HepG2 (cell line): Measurements from ENCODE around the gene FBXW2. TPM values are rescaled to one million over a fixed set of nuclear protein-coding genes. Genes with fewer than 3 reads are reported as not detected.

Experiments used
- ATAC-seq: fragments of 200-7000 bp; cut with Tn5 transposase; 3 replicates; pipeline ENCODE4 v1.9.1; 2020; ENCODE audit warnings: mild to moderate bottlenecking, moderate library complexity
- BruUV-seq: library from RNA; stranded (reverse); fragments of 400-500 nt; replicated peaks from 2 replicates; lab custom pipeline; 2021; lab: Mats Ljungman, UMichigan
- CTCF ChIA-PET: fragments of 300-600 bp; formaldehyde crosslinking; extraction: SDS; loops from one replicate; lab custom pipeline; 2021; ENCODE audit warnings: low total read pairs, inconsistent platforms, low intra/inter-chr PET ratio; lab: Yijun Ruan, JAX
- POLR2A ChIA-PET: fragments of 350-600 bp; sonication (Branson Sonifier 250); formaldehyde crosslinking; loops from one replicate; lab custom pipeline; 2020; ENCODE audit warnings: antibody characterized with exemption, inconsistent platforms; lab: Yijun Ruan, JAX
- DNase-seq: peaks from one replicate; pipeline ENCODE4 v3.0.0-alpha.2; 2015; ENCODE audit warnings: low spot score
- FAIRE-seq: peaks from 3 replicates; lab custom pipeline; 2011; peaks lifted over from hg19 to GRCh38; lab: Jason Lieb, UNC
- H2AFZ ChIP-seq: one replicate; pipeline ENCODE4 v1.6.1; 2011; ENCODE audit warnings: low read length, inconsistent platforms
- H3K27ac ChIP-seq: fragments of 300-600 bp; 3 replicates; pipeline ENCODE4 v1.8.0; 2011; ENCODE audit warnings: mixed run types, mild to moderate bottlenecking, mixed read lengths, low read length, inconsistent platforms; ENCODE audit not compliant: insufficient read depth; ENCODE audit errors: extremely low read length
- H3K27me3 ChIP-seq, 2 experiments: fragments of 200-600 bp in 1 of 2; 2 replicates in 1 of 2; 3 replicates in 1 of 2; pipeline versions ENCODE4 v1.6.0 to v1.8.0; 2011; ENCODE audit warnings: low read length in 2 of 2, mild to moderate bottlenecking in 2 of 2, moderate library complexity in 2 of 2, inconsistent platforms in 1 of 2; ENCODE audit not compliant: insufficient read depth in 2 of 2, control insufficient read depth in 1 of 2
- H3K36me3 ChIP-seq, 2 experiments: fragments of 200-600 bp in 1 of 2; replicated peaks in 1 of 2; 2 replicates in 1 of 2; 3 replicates in 1 of 2; pipeline versions ENCODE4 v1.5.1 to v1.8.0; 2011; ENCODE audit warnings: low read length in 2 of 2, inconsistent platforms in 1 of 2; ENCODE audit not compliant: insufficient read depth in 2 of 2, control insufficient read depth in 1 of 2
- H3K4me1 ChIP-seq: 2 replicates; pipeline ENCODE4 v1.5.1; 2012; ENCODE audit warnings: low read length, inconsistent platforms; ENCODE audit not compliant: insufficient read depth
- H3K4me2 ChIP-seq: 2 replicates; pipeline ENCODE4 v1.6.0; 2011; ENCODE audit warnings: low read depth, low read length, inconsistent platforms
- H3K4me3 ChIP-seq, 3 experiments: fragments of 200-600 bp in 1 of 3; sonication (generic), shearing (Covaris generic) in 1 of 3; replicated peaks in 1 of 3; 2 replicates each; pipeline ENCODE4 v1.5.1; 2011 to 2016; ENCODE audit warnings: low read length in 3 of 3, inconsistent platforms in 2 of 3, low read depth in 2 of 3, mild to moderate bottlenecking in 2 of 3, control low read depth in 1 of 3, mixed read lengths in 1 of 3; ENCODE audit not compliant: insufficient read depth in 1 of 3
- H3K79me2 ChIP-seq: one replicate; pipeline ENCODE4 v1.6.1; 2011; ENCODE audit warnings: low read length, inconsistent platforms; ENCODE audit not compliant: insufficient read depth
- H3K9ac ChIP-seq: 2 replicates; pipeline ENCODE4 v1.6.0; 2011; ENCODE audit warnings: mild to moderate bottlenecking, low read depth, low read length, inconsistent platforms; ENCODE audit not compliant: insufficient read depth
- H3K9me3 ChIP-seq: 2 replicates; pipeline ENCODE4 v1.5.1; 2012; ENCODE audit warnings: mild to moderate bottlenecking, low read length
- H4K20me1 ChIP-seq: 2 replicates; pipeline ENCODE4 v1.6.0; 2011; ENCODE audit warnings: inconsistent platforms, mild to moderate bottlenecking, low read length, moderate library complexity; ENCODE audit not compliant: insufficient read depth
- ELF3 ChIP-seq: IDR thresholded peaks from 2 replicates; pipeline ENCODE4 v1.6.1; 2016; ENCODE audit warnings: missing genetic modification reagents, missing compliant biosample characterization
- HES4 ChIP-seq: sonication (generic); formaldehyde crosslinking; IDR thresholded peaks from 2 replicates; pipeline ENCODE4 v1.9.0; 2021; ENCODE audit warnings: mild to moderate bottlenecking, missing genetic modification reagents, borderline replicate concordance
- HOXA5 ChIP-seq: sonication (generic); formaldehyde crosslinking; IDR thresholded peaks from 2 replicates; pipeline ENCODE4 v1.4.0; 2020; ENCODE audit warnings: missing genetic modification reagents
- MIXL1 ChIP-seq: IDR thresholded peaks from 2 replicates; pipeline ENCODE4 v1.6.1; 2016
- SRSF1 ChIP-seq: fragments of 200-400 bp; formaldehyde crosslinking; optimal IDR thresholded peaks from 2 replicates; pipeline ENCODE3; 2017; ENCODE audit warnings: mild to moderate bottlenecking, low read depth, low read length, moderate library complexity
- WGBS: methylation state at CpG from one replicate; pipeline ENCODE4 v1.1.6; 2017; ENCODE audit warnings: low lambda C conversion rate; 5-methylcytosine and 5-hydroxymethylcytosine counted together
- in situ Hi-C: cut with HindIII; loops from 2 replicates; pipeline ENCODE4 v1.10.0; 2017; ENCODE audit warnings: low pct_unique_long_range_greater_than_20kb; ENCODE audit not compliant: extremely low pct_ligation_motif_present
- intact Hi-C: fragments of 100-400 bp; cut with micrococcal nuclease; formaldehyde crosslinking; loops from one replicate; pipeline ENCODE4 v1.10.0; 2022; ENCODE audit not compliant: unreplicated experiment
- polyA plus RNA-seq, 8 experiments: library from polyadenylated mRNA; depleted of rRNA in 3 of 8; stranded (reverse) in 7 of 8; unstranded in 1 of 8; fragments of >200 nt; fragmentation: Illumina TruSeq in 4 of 8; extraction: Trizol in 4 of 8; gene quantifications; 2 replicates each; pipeline versions ENCODE4 v1.2.1 to v1.2.3, GENCODE V29; 2011 to 2016; ENCODE audit warnings: low read depth in 4 of 8, missing spikeins in 1 of 8, mixed read lengths in 1 of 8; ENCODE audit not compliant: insufficient read depth in 1 of 8
- total RNA-seq, 5 experiments: library from RNA; depleted of rRNA; stranded (reverse); fragments of >200 nt; fragmentation: Illumina TruSeq; extraction: Trizol; gene quantifications; 2 replicates each; pipeline ENCODE4 v1.2.3, GENCODE V29; 2016; ENCODE audit warnings: low read depth in 1 of 5
- TF ChIP-seq, protein P1 (sequence below): sonication (generic); formaldehyde crosslinking; IDR thresholded peaks from 2 replicates; pipeline ENCODE4 v1.9.0; 2021; ENCODE audit warnings: missing genetic modification reagents, mild to moderate bottlenecking, borderline replicate concordance
- TF ChIP-seq, protein P2 (sequence below): sonication (generic); formaldehyde crosslinking; IDR thresholded peaks from 2 replicates; pipeline ENCODE4 v1.9.0; 2022; ENCODE audit warnings: missing genetic modification reagents, mild to moderate bottlenecking, borderline replicate concordance
- TF ChIP-seq, protein P3 (sequence below): sonication (generic); formaldehyde crosslinking; IDR thresholded peaks from 2 replicates; pipeline ENCODE4 v1.4.0; 2020; ENCODE audit warnings: missing genetic modification reagents

FBXW2 gene
- total and polyA plus RNA-seq, 2 of the 13 experiments (the other 11 are each of a cell fraction or from before 2014, with no cell fraction given), result 35.4 to 43.1 TPM

DNA sequence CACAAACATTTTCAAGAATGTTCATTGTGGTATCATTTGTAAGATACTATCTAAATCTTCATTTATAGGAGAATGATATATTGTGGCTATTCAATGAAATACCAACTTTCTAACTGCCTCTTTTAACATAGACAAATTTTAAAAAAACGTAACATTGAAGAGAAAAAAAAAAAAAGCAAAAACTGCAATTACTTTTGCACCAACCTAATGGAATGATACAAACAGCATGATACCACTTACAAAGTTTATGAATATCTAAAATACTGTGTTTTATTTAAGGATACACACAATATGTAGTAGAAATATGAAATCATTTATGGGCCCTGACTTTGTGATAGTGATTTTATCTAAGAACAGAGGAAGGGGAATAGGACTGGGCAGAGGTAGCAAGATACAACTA, 25.4 kb upstream of the FBXW2 start (continued):
- no peak for TF ChIP-seq ELF3 (CRISPR knock-in tag)

DNA sequence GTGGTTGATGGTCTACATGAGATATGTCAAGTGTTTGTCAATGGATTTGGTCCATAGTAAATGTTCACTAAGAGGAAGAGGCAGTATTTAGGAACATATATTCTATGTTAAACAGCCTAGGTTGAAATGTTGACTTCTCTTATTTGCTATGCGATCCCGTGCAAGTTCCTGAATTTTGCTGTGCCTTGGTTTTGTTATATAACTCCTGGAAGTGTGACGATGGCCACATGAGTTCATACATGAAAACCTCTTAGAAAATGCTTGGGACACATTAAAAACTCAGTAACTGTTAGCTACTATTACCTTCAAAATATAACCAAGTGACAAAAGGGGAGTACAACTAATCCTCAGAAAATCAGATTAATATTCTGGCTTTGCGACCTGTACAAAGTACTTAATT, 21.9 kb upstream of the FBXW2 start:
- FAIRE-seq, result no peak
- CTCF ChIA-PET, result no interaction called here
- intact Hi-C loops, result no loop called here
- TF ChIP-seq, protein P1, sequence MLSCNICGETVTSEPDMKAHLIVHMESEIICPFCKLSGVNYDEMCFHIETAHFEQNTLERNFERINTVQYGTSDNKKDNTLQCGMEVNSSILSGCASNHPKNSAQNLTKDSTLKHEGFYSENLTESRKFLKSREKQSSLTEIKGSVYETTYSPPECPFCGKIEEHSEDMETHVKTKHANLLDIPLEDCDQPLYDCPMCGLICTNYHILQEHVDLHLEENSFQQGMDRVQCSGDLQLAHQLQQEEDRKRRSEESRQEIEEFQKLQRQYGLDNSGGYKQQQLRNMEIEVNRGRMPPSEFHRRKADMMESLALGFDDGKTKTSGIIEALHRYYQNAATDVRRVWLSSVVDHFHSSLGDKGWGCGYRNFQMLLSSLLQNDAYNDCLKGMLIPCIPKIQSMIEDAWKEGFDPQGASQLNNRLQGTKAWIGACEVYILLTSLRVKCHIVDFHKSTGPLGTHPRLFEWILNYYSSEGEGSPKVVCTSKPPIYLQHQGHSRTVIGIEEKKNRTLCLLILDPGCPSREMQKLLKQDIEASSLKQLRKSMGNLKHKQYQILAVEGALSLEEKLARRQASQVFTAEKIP (CRISPR knock-in tag), result no peak
- no peak for TF ChIP-seq SRSF1
- no peak for TF ChIP-seq HOXA5 (CRISPR knock-in tag)
- TF ChIP-seq MIXL1, result no peak
- TF ChIP-seq, protein P2, sequence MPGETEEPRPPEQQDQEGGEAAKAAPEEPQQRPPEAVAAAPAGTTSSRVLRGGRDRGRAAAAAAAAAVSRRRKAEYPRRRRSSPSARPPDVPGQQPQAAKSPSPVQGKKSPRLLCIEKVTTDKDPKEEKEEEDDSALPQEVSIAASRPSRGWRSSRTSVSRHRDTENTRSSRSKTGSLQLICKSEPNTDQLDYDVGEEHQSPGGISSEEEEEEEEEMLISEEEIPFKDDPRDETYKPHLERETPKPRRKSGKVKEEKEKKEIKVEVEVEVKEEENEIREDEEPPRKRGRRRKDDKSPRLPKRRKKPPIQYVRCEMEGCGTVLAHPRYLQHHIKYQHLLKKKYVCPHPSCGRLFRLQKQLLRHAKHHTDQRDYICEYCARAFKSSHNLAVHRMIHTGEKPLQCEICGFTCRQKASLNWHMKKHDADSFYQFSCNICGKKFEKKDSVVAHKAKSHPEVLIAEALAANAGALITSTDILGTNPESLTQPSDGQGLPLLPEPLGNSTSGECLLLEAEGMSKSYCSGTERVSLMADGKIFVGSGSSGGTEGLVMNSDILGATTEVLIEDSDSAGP (CRISPR knock-in tag), result no peak
- TF ChIP-seq, protein P3, sequence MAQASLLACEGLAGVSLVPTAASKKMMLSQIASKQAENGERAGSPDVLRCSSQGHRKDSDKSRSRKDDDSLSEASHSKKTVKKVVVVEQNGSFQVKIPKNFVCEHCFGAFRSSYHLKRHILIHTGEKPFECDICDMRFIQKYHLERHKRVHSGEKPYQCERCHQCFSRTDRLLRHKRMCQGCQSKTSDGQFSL (CRISPR knock-in tag), result no peak
- no peak for TF ChIP-seq HES4
- TF ChIP-seq, all 625 proteins: peak for 0
- H3K27ac ChIP-seq, result no peak overlapping the region
- H3K27me3 ChIP-seq, result no peaks in the 10 kb centered on the region
- DNase-seq (no peak), ATAC-seq (no peak)
- BruUV-seq, result no TSS peak
- H3K9ac ChIP-seq, result no peak overlapping the region
- POLR2A ChIA-PET, result no interaction called here
- WGBS, result 100% methylated on average over 4 of the region's 4 CpGs
- no peaks in the 10 kb centered on the region for H3K9me3 ChIP-seq
- peaks cover 7% of the 10 kb centered on the region for H3K4me1 ChIP-seq
- H2AFZ ChIP-seq, result no peak overlapping the region
- H3K36me3 ChIP-seq, result peaks cover 0 to 18% of the 10 kb centered on the region in 2 experiments; a peak in 1 of 5 replicates
- no peak overlapping the region for H3K4me3 ChIP-seq
- H3K4me2 ChIP-seq, result no peak overlapping the region
- no peaks in the 10 kb centered on the region for H4K20me1 ChIP-seq
- H3K79me2 ChIP-seq, result no peaks in the 10 kb centered on the region
- in situ Hi-C loops, result no loop called here
